Activated naive CD4-positive, alpha-beta T cell treated with anti-CD3 and anti-CD28 coated beads, Interleukin-2, amount 50 U/mL, for 16 hours (primary cell): Measurements from ENCODE around the gene RND3.

Experiments
- DNase-seq: peaks from one replicate; pipeline ENCODE4 v3.0.0-alpha.2; 2020

Gene RND3

GRCh38 chr2:150474326-150475074 lies 13.0 kb downstream of the RND3 start:
- no peak for DNase-seq

GRCh38 chr2:150473767-150474166 lies 13.7 kb downstream of the RND3 start:
- no peak for DNase-seq

GRCh38 chr2:150472511-150472899 lies 15.0 kb downstream of the RND3 start:
- DNase-seq = no peak

- no peak for DNase-seq
Measured at GRCh38 chr2:150471813-150472510, 15.5 kb downstream of the RND3 start.

GRCh38 chr2:150470435-150470834 lies 17.0 kb downstream of the RND3 start:
- no peak for DNase-seq

- DNase-seq = no peak
Measured at GRCh38 chr2:150469706-150470274, 17.7 kb downstream of the RND3 start.

- DNase-seq = no peak
Measured at GRCh38 chr2:150468350-150468960, 19.0 kb downstream of the RND3 start.

- DNase-seq = no peak
Measured at GRCh38 chr2:150467621-150467963, 19.9 kb downstream of the RND3 start.

- DNase-seq = no peak
Measured at GRCh38 chr2:150466741-150467620, 20.5 kb downstream of the RND3 start.

- DNase-seq = no peak
Measured at GRCh38 chr2:150465703-150466569, 21.5 kb downstream of the RND3 start.

GRCh38 chr2:150464986-150465385 lies 22.5 kb downstream of the RND3 start:
- no peak for DNase-seq

- no peak for DNase-seq
Measured at GRCh38 chr2:150464270-150464669, 23.2 kb downstream of the RND3 start.

- DNase-seq = no peak
Measured at GRCh38 chr2:150462770-150463169, 24.7 kb downstream of the RND3 start.

GRCh38 chr2:150459281-150459680 lies 28.2 kb downstream of the RND3 start:
- DNase-seq = no peak

- DNase-seq = no peak
Measured at GRCh38 chr2:150450765-150451164, 36.7 kb downstream of the RND3 start.

- no peak for DNase-seq
Measured at GRCh38 chr2:150449856-150450255, 37.6 kb downstream of the RND3 start.

- no peak for DNase-seq
Measured at GRCh38 chr2:150445398-150445797, 42.1 kb downstream of the RND3 start.

GRCh38 chr2:150442484-150442883 lies 45.0 kb downstream of the RND3 start:
- DNase-seq = no peak

GRCh38 chr2:150441784-150442183 lies 45.7 kb downstream of the RND3 start:
- DNase-seq = no peak

- no peak for DNase-seq
Measured at GRCh38 chr2:150441226-150441625, 46.2 kb downstream of the RND3 start.

GRCh38 chr2:150438654-150439053 lies 48.8 kb downstream of the RND3 start:
- DNase-seq = no peak

GRCh38 chr2:150438041-150438440 lies 49.4 kb downstream of the RND3 start:
- DNase-seq = no peak
